CD4-positive, alpha-beta T cell treated with Interleukin-6 for 4 hours (primary cell): Measurements from ENCODE around the gene PYGM.
"Not testable (repeated sequence)": the region's sequence is repeated elsewhere in the genome, so short reads cannot be mapped to it uniquely, and the experiment has no call there.

ENCODE experiments used
- DNase-seq: peaks from one replicate; pipeline ENCODE4 v3.0.0-alpha.2; 2020; ENCODE audit warnings: mixed read lengths

Gene PYGM

GRCh38 chr11:64714666-64715065, 45.1 kb downstream of the PYGM start:
- no peak for DNase-seq

GRCh38 chr11:64713781-64714363, 45.9 kb downstream of the PYGM start:
- no peak for DNase-seq

- peak; percentile 33 for DNase-seq
These were observed 46.6 kb downstream of the PYGM start for GRCh38 chr11:64713016-64713707.

- DNase-seq = peak; percentile 12
These were observed 47.3 kb downstream of the PYGM start for GRCh38 chr11:64712430-64713015.

- no peak for DNase-seq
These were observed 47.8 kb downstream of the PYGM start for GRCh38 chr11:64711956-64712362.

- DNase-seq = no peak
These were observed 48.4 kb downstream of the PYGM start for GRCh38 chr11:64711138-64711955.

- no peak for DNase-seq
These were observed 49.2 kb downstream of the PYGM start for GRCh38 chr11:64710418-64711137.

GRCh38 chr11:64705501-64705900, 54.3 kb downstream of the PYGM start:
- no peak for DNase-seq

- no peak for DNase-seq
These were observed 56.7 kb downstream of the PYGM start for GRCh38 chr11:64703048-64703447.

- DNase-seq = not testable (repeated sequence)
These were observed 57.8 kb downstream of the PYGM start for GRCh38 chr11:64701956-64702355.

GRCh38 chr11:64698427-64698826, 61.3 kb downstream of the PYGM start:
- DNase-seq = no peak

- DNase-seq = no peak
These were observed 62.0 kb downstream of the PYGM start for GRCh38 chr11:64697663-64698375.
